ENCODE measurements around the gene HPS4.

GRCh38 chr22:26494506-26494905 lies 10.9 kb upstream of the HPS4 start:
- no peak for TF ChIP-seq SMC3 (IDR thresholded peaks at IDR 0.05; ENCODE audit: low read depth, low read length)
- no peak for TF ChIP-seq GABPA (IDR thresholded peaks at IDR 0.05; ENCODE audit: low read depth)
- TF ChIP-seq, protein P1, sequence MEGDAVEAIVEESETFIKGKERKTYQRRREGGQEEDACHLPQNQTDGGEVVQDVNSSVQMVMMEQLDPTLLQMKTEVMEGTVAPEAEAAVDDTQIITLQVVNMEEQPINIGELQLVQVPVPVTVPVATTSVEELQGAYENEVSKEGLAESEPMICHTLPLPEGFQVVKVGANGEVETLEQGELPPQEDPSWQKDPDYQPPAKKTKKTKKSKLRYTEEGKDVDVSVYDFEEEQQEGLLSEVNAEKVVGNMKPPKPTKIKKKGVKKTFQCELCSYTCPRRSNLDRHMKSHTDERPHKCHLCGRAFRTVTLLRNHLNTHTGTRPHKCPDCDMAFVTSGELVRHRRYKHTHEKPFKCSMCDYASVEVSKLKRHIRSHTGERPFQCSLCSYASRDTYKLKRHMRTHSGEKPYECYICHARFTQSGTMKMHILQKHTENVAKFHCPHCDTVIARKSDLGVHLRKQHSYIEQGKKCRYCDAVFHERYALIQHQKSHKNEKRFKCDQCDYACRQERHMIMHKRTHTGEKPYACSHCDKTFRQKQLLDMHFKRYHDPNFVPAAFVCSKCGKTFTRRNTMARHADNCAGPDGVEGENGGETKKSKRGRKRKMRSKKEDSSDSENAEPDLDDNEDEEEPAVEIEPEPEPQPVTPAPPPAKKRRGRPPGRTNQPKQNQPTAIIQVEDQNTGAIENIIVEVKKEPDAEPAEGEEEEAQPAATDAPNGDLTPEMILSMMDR (IDR thresholded peaks at IDR 0.05) = no peak
- no peak for TF ChIP-seq POLR2AphosphoS5 (IDR thresholded peaks at IDR 0.05; ENCODE audit: low read depth, low read length)
- TF ChIP-seq MAX (IDR thresholded peaks at IDR 0.05; ENCODE audit: low read depth) = no peak
- TF ChIP-seq RAD21 (IDR thresholded peaks at IDR 0.05; ENCODE audit: low read length) = no peak
- TF ChIP-seq MXI1 (IDR thresholded peaks at IDR 0.05; ENCODE audit: low read depth, low read length) = no peak
- no peak for TF ChIP-seq ELF1 (IDR thresholded peaks at IDR 0.05)
- TF ChIP-seq CHD2 (IDR thresholded peaks at IDR 0.05; ENCODE audit: low read length, partially characterized antibody) = no peak

All from SK-N-SH (cell line).